ENCODE data around the gene CMIP. TPM values are rescaled to one million over a fixed set of nuclear protein-coding genes. Genes with fewer than 3 reads are reported as not detected.
A peak's percentile ranks its signal among the peaks of the same experiment; 100 is the strongest.

The CMIP gene
- total RNA-seq, 1 donor from 2014 or later, result 46.6 TPM

GRCh38 chr16:81458827-81459598 is 14.4 kb downstream of the CMIP start:
- peaks cover 24% of the 10 kb centered on the region for H3K36me3 Mint-ChIP-seq
- no peak for TF ChIP-seq CTCF (conservative IDR thresholded peaks at IDR 0.05)
- H3K4me1 Mint-ChIP-seq (ENCODE audit: unreplicated experiment), result peaks cover 49% of the 10 kb centered on the region
- H3K27me3 Mint-ChIP-seq, result no peaks in the 10 kb centered on the region
- DNase-seq (ENCODE audit: extremely low spot score, unreplicated experiment), result no peak
- H3K9me3 Mint-ChIP-seq, result no peaks in the 10 kb centered on the region
- H3K27ac Mint-ChIP-seq, result peak overlapping the region; percentile 55
- H3K4me3 Mint-ChIP-seq, result no peak overlapping the region

DNA sequence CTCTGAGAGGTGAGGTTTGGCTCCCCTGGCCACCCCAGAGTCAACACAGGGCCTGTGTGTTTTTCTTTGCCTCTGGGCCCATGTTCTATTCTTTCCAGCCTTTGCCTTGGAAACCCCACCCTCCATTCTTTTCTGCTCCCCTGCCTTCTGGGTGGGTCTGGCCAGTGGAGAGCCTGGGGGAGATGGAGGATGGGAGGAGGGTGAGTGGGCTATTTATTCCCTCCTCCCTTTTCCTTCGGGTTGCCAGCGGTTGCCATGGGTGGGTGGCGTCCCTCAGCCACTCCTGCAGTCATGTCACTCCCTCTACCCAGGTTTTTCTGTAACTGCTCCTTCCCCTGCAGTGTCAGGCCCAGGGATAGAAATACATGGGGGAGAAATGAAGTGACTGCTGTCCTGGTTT is 15.5 kb downstream of the CMIP start:
- Mint-ChIP-seq H3K4me1 (ENCODE audit: unreplicated experiment) (peaks cover 38% of the 10 kb centered on the region), H3K4me3 (no peak overlapping the region), H3K9me3 (no peaks in the 10 kb centered on the region), H3K27ac (no peak overlapping the region), H3K36me3 (peaks cover 24% of the 10 kb centered on the region), H3K27me3 (no peaks in the 10 kb centered on the region)
- TF ChIP-seq CTCF (conservative IDR thresholded peaks at IDR 0.05), result no peak
- no peak for DNase-seq (ENCODE audit: extremely low spot score, unreplicated experiment)

DNA sequence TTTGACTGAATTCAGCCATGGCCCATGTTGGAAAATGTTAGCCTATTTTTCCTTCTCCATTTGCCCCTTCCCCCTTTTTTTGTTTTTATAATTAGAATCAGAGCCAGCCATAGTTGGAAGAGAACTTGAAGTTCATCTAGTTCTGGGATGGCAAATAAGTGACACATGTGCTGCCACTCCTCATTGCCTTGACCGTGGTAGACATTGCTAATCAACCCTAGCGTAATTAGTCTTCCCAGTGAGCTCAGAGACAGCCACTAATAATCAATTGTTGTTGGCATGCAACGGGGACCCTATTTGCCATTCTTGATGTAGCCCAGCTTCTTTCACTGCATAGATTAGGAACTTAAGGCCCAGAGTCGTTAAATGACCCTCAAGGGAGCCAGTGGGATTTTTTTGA is 16.6 kb downstream of the CMIP start:
- DNase-seq (ENCODE audit: extremely low spot score, unreplicated experiment), result no peak
- Mint-ChIP-seq H3K27me3 (no peaks in the 10 kb centered on the region), H3K4me3 (no peak overlapping the region), H3K36me3 (peaks cover 21% of the 10 kb centered on the region), H3K9me3 (no peaks in the 10 kb centered on the region), H3K27ac (no peak overlapping the region), H3K4me1 (ENCODE audit: unreplicated experiment) (peaks cover 35% of the 10 kb centered on the region)
- no peak for TF ChIP-seq CTCF (conservative IDR thresholded peaks at IDR 0.05)

- no peak for DNase-seq (ENCODE audit: extremely low spot score, unreplicated experiment)
- Mint-ChIP-seq H3K36me3 (peaks cover 19% of the 10 kb centered on the region), H3K27ac (no peak overlapping the region), H3K9me3 (no peaks in the 10 kb centered on the region), H3K4me1 (ENCODE audit: unreplicated experiment) (peaks cover 37% of the 10 kb centered on the region), H3K27me3 (no peaks in the 10 kb centered on the region), H3K4me3 (no peak overlapping the region)
- no peak for TF ChIP-seq CTCF (conservative IDR thresholded peaks at IDR 0.05)
Measured at GRCh38 chr16:81461766-81462165, 17.2 kb downstream of the CMIP start.

GRCh38 chr16:81462683-81463082 is 18.1 kb downstream of the CMIP start:
- Mint-ChIP-seq H3K27ac (no peak overlapping the region), H3K36me3 (peaks cover 15% of the 10 kb centered on the region), H3K9me3 (no peaks in the 10 kb centered on the region)

More at GRCh38 chr16:81462683-81463082, 18.1 kb downstream of the CMIP start:
- Mint-ChIP-seq H3K4me1 (ENCODE audit: unreplicated experiment) (peaks cover 30% of the 10 kb centered on the region), H3K27me3 (no peaks in the 10 kb centered on the region), H3K4me3 (no peak overlapping the region)
- no peak for DNase-seq (ENCODE audit: extremely low spot score, unreplicated experiment)
- no peak for TF ChIP-seq CTCF (conservative IDR thresholded peaks at IDR 0.05)
